ENCODE measurements around the gene NUDC. TPM values are rescaled to one million over a fixed set of nuclear protein-coding genes. Genes with fewer than 3 reads are reported as not detected.

NUDC gene
- total RNA-seq, 1 experiment from 2014 or later: 161 TPM

DNA sequence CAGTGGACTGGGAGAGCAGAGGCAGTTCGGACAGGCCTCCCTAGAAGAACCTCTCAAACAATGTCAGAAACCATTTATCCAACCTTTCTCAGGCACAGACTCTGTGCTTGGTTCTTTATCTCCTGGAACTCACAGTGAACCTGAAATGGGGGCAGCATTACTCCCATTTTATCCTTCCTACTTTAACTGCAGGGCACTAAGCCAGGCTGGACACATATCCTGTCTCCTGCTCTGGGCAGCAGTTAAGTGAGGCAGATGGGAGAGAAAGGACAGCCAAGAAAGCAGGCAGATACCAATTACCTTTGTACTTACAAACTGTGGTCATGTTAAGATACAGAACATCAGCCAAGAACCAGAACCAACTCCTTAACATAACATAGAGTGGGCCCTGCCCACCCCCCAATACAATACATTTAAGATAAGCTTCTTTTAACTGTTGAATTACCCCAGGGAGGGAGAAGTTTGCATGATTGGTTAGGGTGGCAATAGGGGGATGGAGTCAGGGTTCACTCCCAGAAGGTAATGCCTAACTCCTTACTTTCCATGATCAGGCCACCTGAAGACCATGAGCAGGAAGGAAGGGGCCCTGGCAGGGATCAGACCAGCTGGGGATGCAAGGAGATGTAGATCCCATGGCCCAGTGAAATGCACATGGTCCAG, 27.9 kb downstream of the NUDC start:
- intact Hi-C loops (cut with micrococcal nuclease; ENCODE audit: unreplicated experiment) (no loop called here), in situ Hi-C loops (cut with HindIII; ENCODE audit: low pct_unique_long_range_greater_than_20kb, low sequenced_read_pairs) (no loop called here)
- POLR2A ChIA-PET: no interaction called here
- Histone ChIP-seq H3K4me1 (ENCODE audit: control insufficient read depth, insufficient read depth, low read length) (peaks cover 10% of the 10 kb centered on the region; the same call in 1 of the 2 replicates), H3K9me3 (ENCODE audit: control insufficient read depth, insufficient read depth, low read depth, low read length) (no peaks in the 10 kb centered on the region), H3K36me3 (ENCODE audit: control insufficient read depth, insufficient read depth, low read length) (peaks cover 5% of the 10 kb centered on the region; the same call in 1 of the 2 replicates), H3K27me3 (ENCODE audit: control insufficient read depth, insufficient read depth, low read length) (no peaks in the 10 kb centered on the region), H3K4me3 (ENCODE audit: low read depth in 2 of 2, low read length in 2 of 2) (no peak overlapping the region), H3K27ac (ENCODE audit: low read length) (peak overlapping the region; percentile 26; the same call in 1 of the 2 replicates)
- TF ChIP-seq, protein P1, sequence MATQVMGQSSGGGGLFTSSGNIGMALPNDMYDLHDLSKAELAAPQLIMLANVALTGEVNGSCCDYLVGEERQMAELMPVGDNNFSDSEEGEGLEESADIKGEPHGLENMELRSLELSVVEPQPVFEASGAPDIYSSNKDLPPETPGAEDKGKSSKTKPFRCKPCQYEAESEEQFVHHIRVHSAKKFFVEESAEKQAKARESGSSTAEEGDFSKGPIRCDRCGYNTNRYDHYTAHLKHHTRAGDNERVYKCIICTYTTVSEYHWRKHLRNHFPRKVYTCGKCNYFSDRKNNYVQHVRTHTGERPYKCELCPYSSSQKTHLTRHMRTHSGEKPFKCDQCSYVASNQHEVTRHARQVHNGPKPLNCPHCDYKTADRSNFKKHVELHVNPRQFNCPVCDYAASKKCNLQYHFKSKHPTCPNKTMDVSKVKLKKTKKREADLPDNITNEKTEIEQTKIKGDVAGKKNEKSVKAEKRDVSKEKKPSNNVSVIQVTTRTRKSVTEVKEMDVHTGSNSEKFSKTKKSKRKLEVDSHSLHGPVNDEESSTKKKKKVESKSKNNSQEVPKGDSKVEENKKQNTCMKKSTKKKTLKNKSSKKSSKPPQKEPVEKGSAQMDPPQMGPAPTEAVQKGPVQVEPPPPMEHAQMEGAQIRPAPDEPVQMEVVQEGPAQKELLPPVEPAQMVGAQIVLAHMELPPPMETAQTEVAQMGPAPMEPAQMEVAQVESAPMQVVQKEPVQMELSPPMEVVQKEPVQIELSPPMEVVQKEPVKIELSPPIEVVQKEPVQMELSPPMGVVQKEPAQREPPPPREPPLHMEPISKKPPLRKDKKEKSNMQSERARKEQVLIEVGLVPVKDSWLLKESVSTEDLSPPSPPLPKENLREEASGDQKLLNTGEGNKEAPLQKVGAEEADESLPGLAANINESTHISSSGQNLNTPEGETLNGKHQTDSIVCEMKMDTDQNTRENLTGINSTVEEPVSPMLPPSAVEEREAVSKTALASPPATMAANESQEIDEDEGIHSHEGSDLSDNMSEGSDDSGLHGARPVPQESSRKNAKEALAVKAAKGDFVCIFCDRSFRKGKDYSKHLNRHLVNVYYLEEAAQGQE (IDR thresholded peaks at IDR 0.05; ENCODE audit: insufficient read depth in 1 of 2, low read depth in 2 of 2, low read length in 1 of 2): no peak
- CTCF ChIA-PET: no interaction called here
- BruUV-seq (replicated peaks): no TSS peak
- DNase-seq (ENCODE audit: low read depth, low spot score): no peak
- ATAC-seq: peak; percentile 26

DNA sequence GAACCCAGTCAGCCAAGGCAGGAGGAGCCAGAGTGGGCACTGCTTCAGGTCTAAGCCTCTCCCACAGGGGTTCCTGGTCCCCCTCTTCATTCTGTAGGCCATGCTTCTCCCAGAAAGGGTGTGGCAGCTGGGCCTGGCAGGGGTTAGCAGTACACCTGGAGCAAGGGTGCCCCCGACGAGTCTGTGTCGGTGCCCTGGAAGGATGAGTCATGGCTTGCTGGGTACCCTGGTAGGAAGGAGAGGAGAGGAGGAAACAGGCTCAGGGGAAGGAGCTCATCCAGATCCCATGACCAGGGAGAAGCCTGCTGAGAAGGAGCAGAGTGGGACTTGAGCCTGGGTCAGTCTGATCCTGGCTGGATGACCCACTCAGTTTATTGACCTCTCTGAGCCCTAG, 28.4 kb downstream of the NUDC start:
- no peak overlapping the region for H3K4me3 ChIP-seq (ENCODE audit: low read depth in 2 of 2, low read length in 2 of 2)
- DNase-seq (ENCODE audit: low read depth, low spot score) (no peak), ATAC-seq (peak; percentile 50)
- no TSS peak for BruUV-seq (replicated peaks)
- POLR2A ChIA-PET: interaction anchor here (0.6 kb wide), 2 partner anchors 228 to 352 kb away, joined by 3 to 4 read pairs; no protein-coding TSS in a partner anchor
- TF ChIP-seq SIN3A (IDR thresholded peaks at IDR 0.05; ENCODE audit: borderline replicate concordance, insufficient read depth, low read depth, low read length) (no peak), TCF7L2 (IDR thresholded peaks at IDR 0.05; ENCODE audit: low read depth, low read length) (no peak), POLR2AphosphoS5 (IDR thresholded peaks at IDR 0.05; ENCODE audit: low read depth, low read length) (no peak)
- TF ChIP-seq, protein P1 (IDR thresholded peaks at IDR 0.05; ENCODE audit: insufficient read depth in 1 of 2, low read depth in 2 of 2, low read length in 1 of 2): no peak
- TF ChIP-seq, protein P2, sequence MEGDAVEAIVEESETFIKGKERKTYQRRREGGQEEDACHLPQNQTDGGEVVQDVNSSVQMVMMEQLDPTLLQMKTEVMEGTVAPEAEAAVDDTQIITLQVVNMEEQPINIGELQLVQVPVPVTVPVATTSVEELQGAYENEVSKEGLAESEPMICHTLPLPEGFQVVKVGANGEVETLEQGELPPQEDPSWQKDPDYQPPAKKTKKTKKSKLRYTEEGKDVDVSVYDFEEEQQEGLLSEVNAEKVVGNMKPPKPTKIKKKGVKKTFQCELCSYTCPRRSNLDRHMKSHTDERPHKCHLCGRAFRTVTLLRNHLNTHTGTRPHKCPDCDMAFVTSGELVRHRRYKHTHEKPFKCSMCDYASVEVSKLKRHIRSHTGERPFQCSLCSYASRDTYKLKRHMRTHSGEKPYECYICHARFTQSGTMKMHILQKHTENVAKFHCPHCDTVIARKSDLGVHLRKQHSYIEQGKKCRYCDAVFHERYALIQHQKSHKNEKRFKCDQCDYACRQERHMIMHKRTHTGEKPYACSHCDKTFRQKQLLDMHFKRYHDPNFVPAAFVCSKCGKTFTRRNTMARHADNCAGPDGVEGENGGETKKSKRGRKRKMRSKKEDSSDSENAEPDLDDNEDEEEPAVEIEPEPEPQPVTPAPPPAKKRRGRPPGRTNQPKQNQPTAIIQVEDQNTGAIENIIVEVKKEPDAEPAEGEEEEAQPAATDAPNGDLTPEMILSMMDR (IDR thresholded peaks at IDR 0.05): no peak
- in situ Hi-C loops (cut with HindIII; ENCODE audit: low pct_unique_long_range_greater_than_20kb, low sequenced_read_pairs) (no loop called here), intact Hi-C loops (cut with micrococcal nuclease; ENCODE audit: unreplicated experiment) (no loop called here)
- CTCF ChIA-PET: interaction anchor here (1.1 kb wide), 1 partner anchor 48 kb away, joined by 7 read pairs; no protein-coding TSS in a partner anchor
- no peak overlapping the region for H3K27ac ChIP-seq (ENCODE audit: low read length)
- H3K36me3 ChIP-seq (ENCODE audit: control insufficient read depth, insufficient read depth, low read length): peaks cover 5% of the 10 kb centered on the region; the same call in 1 of the 2 replicates
- no peaks in the 10 kb centered on the region for H3K27me3 ChIP-seq (ENCODE audit: control insufficient read depth, insufficient read depth, low read length)
- H3K4me1 ChIP-seq (ENCODE audit: control insufficient read depth, insufficient read depth, low read length): peaks cover 9% of the 10 kb centered on the region; the same call in 1 of the 2 replicates
- no peaks in the 10 kb centered on the region for H3K9me3 ChIP-seq (ENCODE audit: control insufficient read depth, insufficient read depth, low read depth, low read length)

All from Panc1 (cell line).